Panc1 (cell line): ENCODE data around the gene ARHGEF6. TPM values are rescaled to one million over a fixed set of nuclear protein-coding genes. Genes with fewer than 3 reads are reported as not detected.

ENCODE experiments used
- ATAC-seq: fragments of 200-7000 bp; cut with Tn5 transposase; 2 replicates; pipeline ENCODE4 v1.9.1; 2020; ENCODE audit warnings: mild to moderate bottlenecking, moderate library complexity
- BruUV-seq: library from RNA; stranded (reverse); fragments of 400-500 nt; replicated peaks from 2 replicates; lab custom pipeline; 2021; lab: Mats Ljungman, UMichigan
- CTCF ChIA-PET: fragments of 300-600 bp; sonication (Branson Sonifier 250); formaldehyde crosslinking; loops from one replicate; lab custom pipeline; 2022; ENCODE audit warnings: antibody characterized with exemption; lab: Charles Lee
- POLR2A ChIA-PET: fragments of 300-600 bp; sonication (Branson Sonifier 250); formaldehyde crosslinking; loops from one replicate; lab custom pipeline; 2022; ENCODE audit warnings: antibody characterized with exemption; lab: Charles Lee
- DNase-seq: peaks from one replicate; pipeline ENCODE4 v3.0.0-alpha.2; 2010; ENCODE audit warnings: low read depth, low spot score
- H3K27ac ChIP-seq: 2 replicates; pipeline ENCODE4 v1.5.1; 2011; ENCODE audit warnings: mild to moderate bottlenecking, low read length, inconsistent platforms
- H3K27me3 ChIP-seq: fragments of 200-500 bp; sonication (Bioruptor generic); 2 replicates; pipeline ENCODE4 v1.6.0; 2014; ENCODE audit warnings: low read length, inconsistent platforms; ENCODE audit not compliant: control insufficient read depth, insufficient read depth
- H3K36me3 ChIP-seq: fragments of 200-500 bp; sonication (Bioruptor generic); 2 replicates; pipeline ENCODE4 v1.5.1; 2014; ENCODE audit warnings: inconsistent platforms, mild to moderate bottlenecking, low read length, moderate library complexity; ENCODE audit not compliant: control insufficient read depth, insufficient read depth
- H3K4me1 ChIP-seq: 2 replicates; pipeline ENCODE4 v1.5.1; 2011; ENCODE audit warnings: inconsistent platforms, mild to moderate bottlenecking, low read length, moderate library complexity; ENCODE audit not compliant: control insufficient read depth, insufficient read depth
- H3K4me3 ChIP-seq, 2 experiments: 2 replicates each; pipeline ENCODE4 v1.5.1; 2011 to 2012; ENCODE audit warnings: low read depth in 2 of 2, low read length in 2 of 2, mild to moderate bottlenecking in 2 of 2, inconsistent platforms in 1 of 2, moderate library complexity in 1 of 2
- H3K9me3 ChIP-seq: fragments of 200-500 bp; sonication (Bioruptor generic); 2 replicates; pipeline ENCODE4 v1.5.1; 2014; ENCODE audit warnings: low read depth, mild to moderate bottlenecking, inconsistent platforms, low read length, moderate library complexity; ENCODE audit not compliant: control insufficient read depth, insufficient read depth
- CTCF ChIP-seq: fragments of 450-650 bp; IDR thresholded peaks from 2 replicates; pipeline ENCODE4 v1.5.1; 2017; ENCODE audit warnings: mild to moderate bottlenecking
- POLR2AphosphoS5 ChIP-seq: IDR thresholded peaks from 2 replicates; pipeline ENCODE4 v1.6.1; 2012; ENCODE audit warnings: mild to moderate bottlenecking, low read depth, low read length, moderate library complexity
- REST ChIP-seq, 2 experiments: IDR thresholded peaks; 2 replicates each; pipeline ENCODE4 v1.6.1; 2011 to 2012; ENCODE audit warnings: low read depth in 2 of 2, control low read depth in 1 of 2, low read length in 1 of 2, mild to moderate bottlenecking in 1 of 2, moderate library complexity in 1 of 2; ENCODE audit not compliant: insufficient read depth in 1 of 2
- SIN3A ChIP-seq: IDR thresholded peaks from 2 replicates; pipeline ENCODE4 v1.6.1; 2012; ENCODE audit warnings: low read depth, mild to moderate bottlenecking, low read length, moderate library complexity, borderline replicate concordance; ENCODE audit not compliant: insufficient read depth
- TCF7L2 ChIP-seq: IDR thresholded peaks from 2 replicates; pipeline ENCODE4 v1.6.1; 2011; ENCODE audit warnings: mild to moderate bottlenecking, low read depth, low read length, inconsistent platforms
- in situ Hi-C: cut with HindIII; loops from 2 replicates; pipeline ENCODE4 v1.10.0; 2016; ENCODE audit warnings: low sequenced_read_pairs, low pct_unique_long_range_greater_than_20kb
- intact Hi-C: fragments of 100-400 bp; cut with micrococcal nuclease; formaldehyde crosslinking; loops from one replicate; pipeline ENCODE4 v1.10.0; 2022; ENCODE audit not compliant: unreplicated experiment
- total RNA-seq: library from RNA; stranded (reverse); gene quantifications from one replicate; pipeline ENCODE4 v1.2.1, GENCODE V29; 2021; ENCODE audit not compliant: unreplicated experiment

Gene ARHGEF6
- total RNA-seq, 1 experiment from 2014 or later = 35.5 TPM

- peaks cover 4% of the 10 kb centered on the region; the same call in 1 of the 2 replicates for H3K4me1 ChIP-seq
- H3K36me3 ChIP-seq = no peaks in the 10 kb centered on the region
- ChIA-PET POLR2A (no interaction called here), CTCF (interaction anchor here (0.6 kb wide), 1 partner anchor 194 kb away, joined by 7 read pairs; no protein-coding TSS in a partner anchor)
- DNase-seq = no peak
- H3K9me3 ChIP-seq = no peaks in the 10 kb centered on the region
- H3K4me3 ChIP-seq = no peak overlapping the region
- ATAC-seq = no peak
- no peak overlapping the region for H3K27ac ChIP-seq
- H3K27me3 ChIP-seq = no peaks in the 10 kb centered on the region
- TF ChIP-seq CTCF (no peak), REST (IDR thresholded peaks at IDR 0.05; ENCODE audit: insufficient read depth in 1 of 2, low read depth in 2 of 2, low read length in 1 of 2) (no peak), POLR2AphosphoS5 (no peak), SIN3A (no peak), TCF7L2 (no peak)
- intact Hi-C loops = loop anchor here (10.0 kb wide), 1 partner anchor 137 kb away; no protein-coding TSS in a partner anchor
- BruUV-seq = no TSS peak
- in situ Hi-C loops = no loop called here
Observed at GRCh38 chrX:136718091-136718490, 62.6 kb downstream of the ARHGEF6 start.

- no peak for DNase-seq
- H3K36me3 ChIP-seq = no peaks in the 10 kb centered on the region
- H3K4me3 ChIP-seq = no peak overlapping the region
- in situ Hi-C loops (no loop called here), intact Hi-C loops (loop anchor here (10.0 kb wide), 1 partner anchor 140 kb away; no protein-coding TSS in a partner anchor)
- TF ChIP-seq TCF7L2 = no peak
- TF ChIP-seq CTCF = no peak
- TF ChIP-seq REST (IDR thresholded peaks at IDR 0.05; ENCODE audit: insufficient read depth in 1 of 2, low read depth in 2 of 2, low read length in 1 of 2) = no peak
- TF ChIP-seq SIN3A = no peak
- no peak for TF ChIP-seq POLR2AphosphoS5
- no TSS peak for BruUV-seq
- no peaks in the 10 kb centered on the region for H3K27me3 ChIP-seq
- ATAC-seq = no peak
- H3K4me1 ChIP-seq = peaks cover 14% of the 10 kb centered on the region
- POLR2A ChIA-PET = no interaction called here
- H3K9me3 ChIP-seq = no peaks in the 10 kb centered on the region
- CTCF ChIA-PET = no interaction called here
- H3K27ac ChIP-seq = peak overlapping the region; percentile 5; the same call in 1 of the 2 replicates
Observed at GRCh38 chrX:136714626-136715599, 65.8 kb downstream of the ARHGEF6 start.
